Measurements from ENCODE around the gene SFPQ.

Gene SFPQ

DNA sequence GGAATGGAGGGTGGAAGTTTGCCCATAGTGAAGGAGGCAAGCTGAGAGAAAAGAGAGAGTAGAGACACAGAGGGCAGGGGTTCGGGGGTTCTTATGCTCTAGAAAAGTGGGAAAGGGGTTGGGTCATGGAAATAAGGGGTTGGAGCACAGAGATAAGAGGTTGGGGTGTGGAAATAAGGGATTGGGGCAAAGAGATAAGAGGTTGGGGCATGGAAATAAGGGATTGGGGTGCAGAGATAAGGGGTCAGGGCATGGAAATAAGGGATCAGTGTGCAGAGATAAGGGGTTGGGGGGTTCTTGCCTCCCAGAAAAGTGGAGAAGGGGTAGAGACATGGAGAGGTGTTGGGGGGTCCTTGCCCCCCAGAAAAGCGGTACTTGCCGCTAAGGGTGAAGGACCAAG is 56.2 kb downstream of the SFPQ start:
- no peak for DNase-seq
